SK-N-SH treated with all-trans-retinoic acid at 6 μM for 48 hours (cell line): ENCODE measurements around the gene SVOP.

Experiments used
- ARNTL ChIP-seq: fragments of 450-650 bp; formaldehyde crosslinking; IDR thresholded peaks from 2 replicates; pipeline ENCODE4 v1.5.0; 2020; ENCODE audit warnings: low read depth, mild to moderate bottlenecking, moderate library complexity, borderline replicate concordance
- CREB5 ChIP-seq: fragments of 250-450 bp; sonication (Bioruptor Pico); IDR thresholded peaks from 2 replicates; pipeline ENCODE4 v1.5.1; 2020; ENCODE audit warnings: low read depth, mild to moderate bottlenecking, moderate library complexity
- ESRRG ChIP-seq: fragments of 250-450 bp; sonication (Bioruptor Pico); IDR thresholded peaks from 2 replicates; pipeline ENCODE4 v1.6.1; 2021; ENCODE audit warnings: mild to moderate bottlenecking
- GLIS3 ChIP-seq: fragments of 250-450 bp; sonication (Bioruptor Pico); IDR thresholded peaks from 2 replicates; pipeline ENCODE4 v1.5.0; 2020; ENCODE audit warnings: mild to moderate bottlenecking, moderate library complexity
- OSR1 ChIP-seq: fragments of 250-450 bp; sonication (Bioruptor Pico); IDR thresholded peaks from 2 replicates; pipeline ENCODE4 v1.8.0; 2022; ENCODE audit warnings: moderate library complexity, mild to moderate bottlenecking, inconsistent platforms
- PATZ1 ChIP-seq: fragments of 250-450 bp; sonication (Bioruptor Pico); IDR thresholded peaks from 2 replicates; pipeline ENCODE4 v1.8.0; 2020; ENCODE audit warnings: mild to moderate bottlenecking, moderate library complexity, borderline replicate concordance
- POU6F1 ChIP-seq: fragments of 250-450 bp; sonication (Bioruptor Pico); IDR thresholded peaks from 2 replicates; pipeline ENCODE4 v1.8.0; 2021; ENCODE audit warnings: low read depth, mild to moderate bottlenecking, moderate library complexity, borderline replicate concordance
- PPARA ChIP-seq: fragments of 250-450 bp; sonication (Bioruptor Pico); IDR thresholded peaks from 2 replicates; pipeline ENCODE4 v1.5.0; 2020; ENCODE audit warnings: mild to moderate bottlenecking, borderline replicate concordance
- RARB ChIP-seq: fragments of 250-450 bp; sonication (Bioruptor Pico); IDR thresholded peaks from 2 replicates; pipeline ENCODE4 v1.8.0; 2021; ENCODE audit warnings: mild to moderate bottlenecking, moderate library complexity
- SNAI2 ChIP-seq: fragments of 250-450 bp; sonication (Bioruptor Pico); IDR thresholded peaks from 2 replicates; pipeline ENCODE4 v1.5.0; 2020; ENCODE audit warnings: mild to moderate bottlenecking, moderate library complexity
- TCF4 ChIP-seq: fragments of 250-450 bp; sonication (Bioruptor Pico); IDR thresholded peaks from 2 replicates; pipeline ENCODE4 v1.8.0; 2021; ENCODE audit warnings: mild to moderate bottlenecking, moderate library complexity, borderline replicate concordance
- TOX ChIP-seq: fragments of 250-450 bp; sonication (Bioruptor Pico); IDR thresholded peaks from 2 replicates; pipeline ENCODE4 v1.8.0; 2021; ENCODE audit warnings: mild to moderate bottlenecking, moderate library complexity, borderline replicate concordance
- ZFP3 ChIP-seq: fragments of 250-450 bp; sonication (Bioruptor Pico); IDR thresholded peaks from 2 replicates; pipeline ENCODE4 v1.5.0; 2020; ENCODE audit warnings: mild to moderate bottlenecking, moderate library complexity
- ZFP30 ChIP-seq: fragments of 450-650 bp; formaldehyde crosslinking; IDR thresholded peaks from 2 replicates; pipeline ENCODE4 v1.5.0; 2022; ENCODE audit warnings: mild to moderate bottlenecking, moderate library complexity

DNA sequence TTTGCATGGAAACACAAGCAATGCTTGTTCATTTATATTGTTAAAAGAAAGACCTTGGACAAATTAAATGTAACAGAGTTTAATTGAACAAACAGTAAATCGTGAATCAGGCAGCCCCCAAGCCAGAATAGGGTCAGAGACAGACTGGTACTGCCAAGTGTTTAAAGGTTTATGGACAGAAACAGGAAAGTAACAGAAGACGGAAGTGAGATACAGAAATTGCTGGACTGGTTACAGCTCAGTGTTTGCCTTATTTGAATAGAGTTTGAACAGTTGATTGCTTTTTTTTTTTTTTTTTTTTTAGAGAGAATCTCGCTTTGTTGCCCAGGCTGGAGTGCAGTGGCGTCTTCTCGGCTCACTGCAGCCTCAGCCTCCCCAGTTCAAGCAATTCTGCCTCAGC lies 90.7 kb downstream of the SVOP start:
- TF ChIP-seq ZFP3 (CRISPR knock-in tag) = no peak
- TF ChIP-seq PATZ1 = no peak
- no peak for TF ChIP-seq ESRRG (CRISPR knock-in tag)
- no peak for TF ChIP-seq POU6F1 (CRISPR knock-in tag)
- no peak for TF ChIP-seq TOX (CRISPR knock-in tag)
- no peak for TF ChIP-seq TCF4 (CRISPR knock-in tag)
- TF ChIP-seq RARB (CRISPR knock-in tag) = no peak
- no peak for TF ChIP-seq CREB5
- TF ChIP-seq SNAI2 (CRISPR knock-in tag) = no peak
- no peak for TF ChIP-seq GLIS3 (CRISPR knock-in tag)
- TF ChIP-seq PPARA (CRISPR knock-in tag) = no peak
- TF ChIP-seq OSR1 (CRISPR knock-in tag) = no peak
- no peak for TF ChIP-seq ARNTL
- no peak for TF ChIP-seq ZFP30
